ENCODE measurements around the gene EXOC4. TPM values are rescaled to one million over a fixed set of nuclear protein-coding genes. Genes with fewer than 3 reads are reported as not detected.

Gene EXOC4
- total and polyA plus RNA-seq, 4 donors = 47.5 to 100 (median 72.3) TPM

- H3K27me3 ChIP-seq (ENCODE audit: control insufficient read depth, insufficient read depth, low read length) = no peaks in the 10 kb centered on the region
- WGBS (ENCODE audit: insufficient coverage) = 100% methylated on average over 3 of the region's 6 CpGs
- H3K4me1 ChIP-seq (ENCODE audit: control insufficient read depth, insufficient read depth, low read length) = no peaks in the 10 kb centered on the region
- DNase-seq (ENCODE audit: low read depth in 4 of 6, low spot score in 6 of 6) = no peak
- H3K4me3 ChIP-seq (ENCODE audit: low read depth, low read length) = no peak overlapping the region
- no peak overlapping the region for H3K27ac ChIP-seq (ENCODE audit: low read depth, low read length)
- no peaks in the 10 kb centered on the region for H3K36me3 ChIP-seq (ENCODE audit: control insufficient read depth, insufficient read depth, low read length)
- no peaks in the 10 kb centered on the region for H3K9me3 ChIP-seq (ENCODE audit: control insufficient read depth, insufficient read depth, low read length)
Measured at GRCh38 chr7:133445617-133446016, 192.7 kb downstream of the EXOC4 start.

- DNase-seq (ENCODE audit: low read depth in 4 of 6, low spot score in 6 of 6) = no peak
- H3K36me3 ChIP-seq (ENCODE audit: control insufficient read depth, insufficient read depth, low read length) = no peaks in the 10 kb centered on the region
- 100% methylated on average over 1 of the region's 1 CpG for WGBS (ENCODE audit: insufficient coverage)
- no peak overlapping the region for H3K4me3 ChIP-seq (ENCODE audit: low read depth, low read length)
- H3K4me1 ChIP-seq (ENCODE audit: control insufficient read depth, insufficient read depth, low read length) = no peaks in the 10 kb centered on the region
- no peak overlapping the region for H3K27ac ChIP-seq (ENCODE audit: low read depth, low read length)
- no peaks in the 10 kb centered on the region for H3K27me3 ChIP-seq (ENCODE audit: control insufficient read depth, insufficient read depth, low read length)
- no peaks in the 10 kb centered on the region for H3K9me3 ChIP-seq (ENCODE audit: control insufficient read depth, insufficient read depth, low read length)
Measured at GRCh38 chr7:133448012-133448411, 195.1 kb downstream of the EXOC4 start.

GRCh38 chr7:133452577-133452976 is 199.7 kb downstream of the EXOC4 start:
- Histone ChIP-seq H3K4me3 (ENCODE audit: low read depth, low read length) (no peak overlapping the region), H3K36me3 (ENCODE audit: control insufficient read depth, insufficient read depth, low read length) (no peaks in the 10 kb centered on the region), H3K4me1 (ENCODE audit: control insufficient read depth, insufficient read depth, low read length) (no peaks in the 10 kb centered on the region), H3K27me3 (ENCODE audit: control insufficient read depth, insufficient read depth, low read length) (no peaks in the 10 kb centered on the region), H3K27ac (ENCODE audit: low read depth, low read length) (no peak overlapping the region), H3K9me3 (ENCODE audit: control insufficient read depth, insufficient read depth, low read length) (no peaks in the 10 kb centered on the region)
- DNase-seq (ENCODE audit: low read depth in 4 of 6, low spot score in 6 of 6) = peak in 1 of 6 donors; percentile 60
- WGBS (ENCODE audit: insufficient coverage) = no CpG with 5 or more reads among the region's 2 CpGs

GRCh38 chr7:133458688-133459087 is 205.8 kb downstream of the EXOC4 start:
- WGBS (ENCODE audit: insufficient coverage) = no CpG with 5 or more reads among the region's 2 CpGs
- Histone ChIP-seq H3K4me1 (ENCODE audit: control insufficient read depth, insufficient read depth, low read length) (no peaks in the 10 kb centered on the region), H3K9me3 (ENCODE audit: control insufficient read depth, insufficient read depth, low read length) (no peaks in the 10 kb centered on the region), H3K27ac (ENCODE audit: low read depth, low read length) (no peak overlapping the region), H3K36me3 (ENCODE audit: control insufficient read depth, insufficient read depth, low read length) (no peaks in the 10 kb centered on the region), H3K27me3 (ENCODE audit: control insufficient read depth, insufficient read depth, low read length) (no peaks in the 10 kb centered on the region), H3K4me3 (ENCODE audit: low read depth, low read length) (no peak overlapping the region)
- no peak for DNase-seq (ENCODE audit: low read depth in 4 of 6, low spot score in 6 of 6)

- no peaks in the 10 kb centered on the region for H3K27me3 ChIP-seq (ENCODE audit: control insufficient read depth, insufficient read depth, low read length)
- no peak overlapping the region for H3K4me3 ChIP-seq (ENCODE audit: low read depth, low read length)
- H3K36me3 ChIP-seq (ENCODE audit: control insufficient read depth, insufficient read depth, low read length) = no peaks in the 10 kb centered on the region
- WGBS (ENCODE audit: insufficient coverage) = no CpG with 5 or more reads among the region's 1 CpG
- peaks cover 2% of the 10 kb centered on the region for H3K9me3 ChIP-seq (ENCODE audit: control insufficient read depth, insufficient read depth, low read length)
- peak in 2 of 6 donors; percentile 21 to 93 for DNase-seq (ENCODE audit: low read depth in 4 of 6, low spot score in 6 of 6)
- H3K27ac ChIP-seq (ENCODE audit: low read depth, low read length) = no peak overlapping the region
- no peaks in the 10 kb centered on the region for H3K4me1 ChIP-seq (ENCODE audit: control insufficient read depth, insufficient read depth, low read length)
Measured at GRCh38 chr7:133461421-133461820, 208.5 kb downstream of the EXOC4 start.

GRCh38 chr7:133475655-133476054 is 222.8 kb downstream of the EXOC4 start:
- Histone ChIP-seq H3K4me1 (ENCODE audit: control insufficient read depth, insufficient read depth, low read length) (no peaks in the 10 kb centered on the region), H3K27me3 (ENCODE audit: control insufficient read depth, insufficient read depth, low read length) (no peaks in the 10 kb centered on the region), H3K27ac (ENCODE audit: low read depth, low read length) (no peak overlapping the region), H3K36me3 (ENCODE audit: control insufficient read depth, insufficient read depth, low read length) (no peaks in the 10 kb centered on the region), H3K4me3 (ENCODE audit: low read depth, low read length) (no peak overlapping the region), H3K9me3 (ENCODE audit: control insufficient read depth, insufficient read depth, low read length) (no peaks in the 10 kb centered on the region)
- no peak for DNase-seq (ENCODE audit: low read depth in 4 of 6, low spot score in 6 of 6)

- H3K9me3 ChIP-seq (ENCODE audit: control insufficient read depth, insufficient read depth, low read length) = no peaks in the 10 kb centered on the region
- no peaks in the 10 kb centered on the region for H3K27me3 ChIP-seq (ENCODE audit: control insufficient read depth, insufficient read depth, low read length)
- H3K27ac ChIP-seq (ENCODE audit: low read depth, low read length) = no peak overlapping the region
- peak in 1 of 6 donors; percentile 78 for DNase-seq (ENCODE audit: low read depth in 4 of 6, low spot score in 6 of 6)
- no peaks in the 10 kb centered on the region for H3K4me1 ChIP-seq (ENCODE audit: control insufficient read depth, insufficient read depth, low read length)
- WGBS (ENCODE audit: insufficient coverage) = no CpG with 5 or more reads among the region's 2 CpGs
- H3K4me3 ChIP-seq (ENCODE audit: low read depth, low read length) = no peak overlapping the region
- no peaks in the 10 kb centered on the region for H3K36me3 ChIP-seq (ENCODE audit: control insufficient read depth, insufficient read depth, low read length)
Measured at GRCh38 chr7:133477791-133478190, 224.9 kb downstream of the EXOC4 start.

- Histone ChIP-seq H3K9me3 (ENCODE audit: control insufficient read depth, insufficient read depth, low read length) (no peaks in the 10 kb centered on the region), H3K27ac (ENCODE audit: low read depth, low read length) (no peak overlapping the region), H3K27me3 (ENCODE audit: control insufficient read depth, insufficient read depth, low read length) (no peaks in the 10 kb centered on the region), H3K4me1 (ENCODE audit: control insufficient read depth, insufficient read depth, low read length) (no peaks in the 10 kb centered on the region), H3K36me3 (ENCODE audit: control insufficient read depth, insufficient read depth, low read length) (no peaks in the 10 kb centered on the region), H3K4me3 (ENCODE audit: low read depth, low read length) (no peak overlapping the region)
- peak in 2 of 6 donors; percentile 20 to 76 for DNase-seq (ENCODE audit: low read depth in 4 of 6, low spot score in 6 of 6)
- whole genome bisulfite sequencing (ENCODE audit: insufficient coverage) = no CpG with 5 or more reads among the region's 3 CpGs
Measured at GRCh38 chr7:133478591-133479135, 225.8 kb downstream of the EXOC4 start.

- DNase-seq (ENCODE audit: low read depth in 4 of 6, low spot score in 6 of 6) = peak in 1 of 6 donors; percentile 6
- WGBS (ENCODE audit: insufficient coverage) = 94% methylated on average over 9 of the region's 10 CpGs
- no peak overlapping the region for H3K27ac ChIP-seq (ENCODE audit: low read depth, low read length)
Measured at GRCh38 chr7:133479456-133480065, 226.7 kb downstream of the EXOC4 start.

GRCh38 chr7:133480868-133481267 is 228.0 kb downstream of the EXOC4 start:
- Histone ChIP-seq H3K4me1 (ENCODE audit: control insufficient read depth, insufficient read depth, low read length) (no peaks in the 10 kb centered on the region), H3K27ac (ENCODE audit: low read depth, low read length) (no peak overlapping the region), H3K4me3 (ENCODE audit: low read depth, low read length) (no peak overlapping the region), H3K27me3 (ENCODE audit: control insufficient read depth, insufficient read depth, low read length) (no peaks in the 10 kb centered on the region), H3K9me3 (ENCODE audit: control insufficient read depth, insufficient read depth, low read length) (no peaks in the 10 kb centered on the region), H3K36me3 (ENCODE audit: control insufficient read depth, insufficient read depth, low read length) (no peaks in the 10 kb centered on the region)
- DNase-seq (ENCODE audit: low read depth in 4 of 6, low spot score in 6 of 6) = no peak
- WGBS (ENCODE audit: insufficient coverage) = 90% methylated on average over 2 of the region's 4 CpGs

More at GRCh38 chr7:133479456-133480065, 226.7 kb downstream of the EXOC4 start:
- Histone ChIP-seq H3K4me1 (ENCODE audit: control insufficient read depth, insufficient read depth, low read length) (no peaks in the 10 kb centered on the region), H3K4me3 (ENCODE audit: low read depth, low read length) (no peak overlapping the region), H3K9me3 (ENCODE audit: control insufficient read depth, insufficient read depth, low read length) (no peaks in the 10 kb centered on the region), H3K36me3 (ENCODE audit: control insufficient read depth, insufficient read depth, low read length) (no peaks in the 10 kb centered on the region), H3K27me3 (ENCODE audit: control insufficient read depth, insufficient read depth, low read length) (no peaks in the 10 kb centered on the region)
